Measurements from ENCODE around the gene CYTH3.

- no peak for TF ChIP-seq CTCF (optimal IDR thresholded peaks at IDR 0.05 in 1 of 3, IDR thresholded peaks at IDR 0.05 in 1 of 3, conservative IDR thresholded peaks at IDR 0.05 in 1 of 3; ENCODE audit: extremely low read depth in 1 of 3, insufficient read depth in 2 of 3, low read length in 3 of 3)
- TF ChIP-seq EZH2 (IDR thresholded peaks at IDR 0.05; ENCODE audit: low read length) = no peak
These were observed 17.9 kb upstream of the CYTH3 start for GRCh38 chr7:6290319-6290741.
